GM12878 (cell line): ENCODE results near the gene KIF14. TPM values are rescaled to one million over a fixed set of nuclear protein-coding genes. Genes with fewer than 3 reads are reported as not detected.

ENCODE experiments used
- ATAC-seq: fragments of 200-7000 bp; cut with Tn5 transposase; 3 replicates; pipeline ENCODE4 v1.9.1; 2020; ENCODE audit warnings: mild to moderate bottlenecking, moderate library complexity
- BruUV-seq: library from RNA; stranded (reverse); fragments of 400-500 nt; replicated peaks from 2 replicates; lab custom pipeline; 2021; lab: Mats Ljungman, UMichigan
- CTCF ChIA-PET: fragments of 300-600 bp; sonication (Branson Sonifier 250); formaldehyde crosslinking; extraction: SDS; loops from one replicate; lab custom pipeline; 2021; ENCODE audit warnings: inconsistent platforms; lab: Yijun Ruan, JAX
- POLR2A ChIA-PET: fragments of 350-600 bp; formaldehyde crosslinking; extraction: SDS; loops from one replicate; lab custom pipeline; 2021; ENCODE audit warnings: inconsistent platforms; lab: Charles Lee
- RAD21 ChIA-PET: fragments of 300-600 bp; sonication (Branson Sonifier 250); formaldehyde crosslinking; loops from one replicate; lab custom pipeline; 2023; ENCODE audit warnings: antibody characterized with exemption; ENCODE audit not compliant: unreplicated experiment; lab: Charles Lee
- SMC1A ChIA-PET: fragments of 300-600 bp; sonication (Branson Sonifier 250); formaldehyde crosslinking; loops from one replicate; lab custom pipeline; 2023; ENCODE audit not compliant: unreplicated experiment, uncharacterized antibody; lab: Charles Lee
- DNase-seq: peaks from one replicate; pipeline ENCODE4 v3.0.0-alpha.2; 2011; ENCODE audit warnings: low read depth, low spot score
- FAIRE-seq: peaks from 3 replicates; lab custom pipeline; 2011; peaks lifted over from hg19 to GRCh38; lab: Jason Lieb, UNC
- H2AFZ ChIP-seq: 2 replicates; pipeline ENCODE4 v1.6.0; 2011; ENCODE audit warnings: low read depth, low read length, control low read depth; ENCODE audit not compliant: control insufficient read depth
- H3K27ac ChIP-seq: 2 replicates; pipeline ENCODE4 v1.5.1; 2011; ENCODE audit warnings: control low read depth; ENCODE audit not compliant: control insufficient read depth, insufficient read depth
- H3K27me3 ChIP-seq, 2 experiments: replicated peaks in 1 of 2; 2 replicates each; pipeline versions ENCODE4 v1.6.0 to v1.6.1; 2011; ENCODE audit warnings: low read length in 1 of 2; ENCODE audit not compliant: control insufficient read depth in 2 of 2, insufficient read depth in 2 of 2
- H3K36me3 ChIP-seq, 2 experiments: 2 replicates each; pipeline ENCODE4 v1.5.1; 2011; ENCODE audit warnings: low read length in 1 of 2; ENCODE audit not compliant: control insufficient read depth in 2 of 2, insufficient read depth in 2 of 2
- H3K4me1 ChIP-seq: 2 replicates; pipeline ENCODE4 v1.6.1; 2011; ENCODE audit warnings: mild to moderate bottlenecking, low read length, moderate library complexity, mixed read lengths; ENCODE audit not compliant: control insufficient read depth, insufficient read depth
- H3K4me2 ChIP-seq: 2 replicates; pipeline ENCODE4 v1.6.0; 2011; ENCODE audit warnings: control low read depth; ENCODE audit not compliant: control insufficient read depth, insufficient read depth
- H3K4me3 ChIP-seq: fragments of 200-600 bp; sonication (generic); 2 replicates; pipeline ENCODE4 v1.5.1; 2016
- H3K79me2 ChIP-seq: 2 replicates; pipeline ENCODE4 v1.6.0; 2011; ENCODE audit warnings: low read length; ENCODE audit not compliant: control insufficient read depth, insufficient read depth
- H3K9ac ChIP-seq: 2 replicates; pipeline ENCODE4 v1.8.0; 2011; ENCODE audit warnings: low read length, control low read depth, mixed read lengths; ENCODE audit not compliant: control insufficient read depth, insufficient read depth
- H3K9me3 ChIP-seq: replicated peaks from 3 replicates; pipeline ENCODE4 v1.5.1; 2011; ENCODE audit warnings: mild to moderate bottlenecking, low read length; ENCODE audit not compliant: control insufficient read depth, insufficient read depth
- H4K20me1 ChIP-seq: 2 replicates; pipeline ENCODE4 v1.6.0; 2011; ENCODE audit not compliant: control insufficient read depth, insufficient read depth
- ASH2L ChIP-seq: fragments of 300-600, 200-600 bp; sonication (generic); IDR thresholded peaks from 2 replicates; pipeline ENCODE4 v1.6.1; 2017; ENCODE audit warnings: low read depth, mild to moderate bottlenecking, borderline replicate concordance
- CHD4 ChIP-seq: fragments of 200-600 bp; sonication (generic); IDR thresholded peaks from 2 replicates; pipeline ENCODE4 v1.6.1; 2016; ENCODE audit warnings: mild to moderate bottlenecking
- E2F4 ChIP-seq: IDR thresholded peaks from 2 replicates; pipeline ENCODE4 v1.6.1; 2012; ENCODE audit warnings: low read depth, low read length, improper control_type of control experiment
- EP300 ChIP-seq, 2 experiments: fragments of 150-350 bp in 1 of 2; IDR thresholded peaks; 2 replicates each; pipeline ENCODE4 v1.6.1; 2011 to 2012; ENCODE audit warnings: low read depth in 2 of 2, low read length in 2 of 2, borderline replicate concordance in 1 of 2, improper control_type of control experiment in 1 of 2, inconsistent platforms in 1 of 2; ENCODE audit not compliant: control insufficient read depth in 1 of 2
- KDM1A ChIP-seq: fragments of 200-600 bp; sonication (generic); IDR thresholded peaks from 2 replicates; pipeline ENCODE4 v1.6.1; 2016; ENCODE audit warnings: borderline replicate concordance
- NKRF ChIP-seq: fragments of 450-650 bp; conservative IDR thresholded peaks from 2 replicates; pipeline ENCODE4 v1.6.1; 2017; ENCODE audit warnings: mild to moderate bottlenecking, moderate library complexity
- NR2C1 ChIP-seq: fragments of 450-650 bp; IDR thresholded peaks from 2 replicates; pipeline ENCODE4 v1.6.1; 2017; ENCODE audit warnings: antibody characterized with exemption, mild to moderate bottlenecking, moderate library complexity
- NRF1 ChIP-seq: conservative IDR thresholded peaks from 2 replicates; pipeline ENCODE4 v1.6.1; 2011; ENCODE audit warnings: mild to moderate bottlenecking, low read depth, low read length, improper control_type of control experiment
- RELB ChIP-seq: fragments of 450-650 bp; IDR thresholded peaks from 2 replicates; pipeline ENCODE4 v1.6.1; 2017; ENCODE audit warnings: low read depth, mild to moderate bottlenecking, moderate library complexity
- RFX5 ChIP-seq: IDR thresholded peaks from 2 replicates; pipeline ENCODE4 v1.6.1; 2011; ENCODE audit warnings: low read depth, low read length, improper control_type of control experiment
- SIX5 ChIP-seq: IDR thresholded peaks from 2 replicates; pipeline ENCODE4 v1.6.1; 2011; ENCODE audit warnings: mild to moderate bottlenecking, low read depth, low read length, moderate library complexity; ENCODE audit not compliant: severe bottlenecking
- SMAD1 ChIP-seq: fragments of 450-650 bp; IDR thresholded peaks from 2 replicates; pipeline ENCODE4 v1.6.1; 2018; ENCODE audit warnings: mild to moderate bottlenecking, low read depth; ENCODE audit not compliant: partially characterized antibody
- SPI1 ChIP-seq: IDR thresholded peaks from 2 replicates; pipeline ENCODE4 v1.6.1; 2011; ENCODE audit warnings: low read depth, mild to moderate bottlenecking, low read length, moderate library complexity, borderline replicate concordance; ENCODE audit not compliant: insufficient read depth
- USF1 ChIP-seq: IDR thresholded peaks from 2 replicates; pipeline ENCODE4 v1.6.1; 2011; ENCODE audit warnings: borderline replicate concordance, low read depth, mild to moderate bottlenecking, moderate library complexity, mixed read lengths, low read length; ENCODE audit not compliant: insufficient read depth; ENCODE audit errors: extremely low read length
- ZNF24 ChIP-seq: fragments of 450-650 bp; IDR thresholded peaks from 2 replicates; pipeline ENCODE4 v1.6.1; 2017; ENCODE audit warnings: antibody characterized with exemption, mild to moderate bottlenecking
- WGBS: methylation state at CpG from one replicate; pipeline ENCODE4 v1.1.6; 2016; ENCODE audit warnings: low lambda C conversion rate; ENCODE audit not compliant: insufficient replicate concordance, insufficient coverage; ENCODE audit errors: missing lambda C conversion rate; 5-methylcytosine and 5-hydroxymethylcytosine counted together
- in situ Hi-C: fragments of 300-500 bp; cut with MboI; formaldehyde crosslinking; loops from 9 replicates; pipeline ENCODE4 v1.14.3; 2018; ENCODE audit warnings: mixed read lengths
- intact Hi-C: fragments of 100-400 bp; cut with micrococcal nuclease; formaldehyde crosslinking; loops from one replicate; pipeline ENCODE4 v1.14.2; 2022; ENCODE audit not compliant: unreplicated experiment
- polyA plus RNA-seq, 11 experiments: library from polyadenylated mRNA; depleted of rRNA in 4 of 11; unstranded in 6 of 11; stranded (reverse) in 5 of 11; fragments of >200 nt; fragmentation: Nextera tagmentation in 4 of 11; fragmentation: Illumina TruSeq in 1 of 11; extraction: Ambion mirVana in 4 of 11; extraction: Trizol in 1 of 11; gene quantifications; 1 replicate in 1 of 11; 2 replicates in 10 of 11; pipeline versions ENCODE4 v1.2.1 to v1.2.3, GENCODE V29; 2011 to 2016; ENCODE audit warnings: inconsistent platforms in 2 of 11, missing spikeins in 2 of 11, low read depth in 1 of 11
- total RNA-seq, 4 experiments: library from RNA; depleted of rRNA in 3 of 4; stranded (reverse); fragments of >200 nt in 3 of 4; fragmentation: Illumina TruSeq in 1 of 4; extraction: Trizol in 1 of 4; gene quantifications; 2 replicates each; pipeline versions ENCODE4 v1.2.1 to v1.2.3, GENCODE V29; 2013 to 2021

Gene KIF14
- total and polyA plus RNA-seq, 10 of the 15 experiments (the other 5 are each of a cell fraction or from before 2014, with no cell fraction given): 6.8 to 25.5 (median 14.4) TPM

- TF ChIP-seq KDM1A (no peak), SIX5 (no peak), NRF1 (no peak), USF1 (no peak), CHD4 (no peak), NKRF (no peak)
Observed at GRCh38 chr1:200564319-200564718, 56.2 kb downstream of the KIF14 start (continued).

- H3K9ac ChIP-seq: no peak overlapping the region
- H3K4me3 ChIP-seq: no peak overlapping the region
- no peaks in the 10 kb centered on the region for H3K9me3 ChIP-seq
- in situ Hi-C loops (no loop called here), intact Hi-C loops (loop anchor here (2.0 kb wide), 1 partner anchor 409 kb away; no protein-coding TSS in a partner anchor)
- no peaks in the 10 kb centered on the region for H4K20me1 ChIP-seq
- peak overlapping the region; percentile 58 for H2AFZ ChIP-seq
- H3K4me1 ChIP-seq: peaks cover 17% of the 10 kb centered on the region
- peaks cover 0 to 12% of the 10 kb centered on the region in 2 experiments; a peak in 2 of 4 replicates for H3K36me3 ChIP-seq
- ChIA-PET SMC1A (interaction anchor here (0.6 to 1.9 kb wide), 17 partner anchors 9 to 485 kb away, joined by 3 to 9 read pairs (median 4); no protein-coding TSS in a partner anchor), CTCF (interaction anchor here (0.6 to 2.6 kb wide), 9 partner anchors 21 to 465 kb away, joined by 3 to 11 read pairs (median 3); no protein-coding TSS in a partner anchor), RAD21 (interaction anchor here (0.8 to 6.7 kb wide), 9 partner anchors 11 to 408 kb away, joined by 3 to 70 read pairs (median 4); partner anchors contain the start of gene KIF14), POLR2A (interaction anchor here (0.6 to 0.9 kb wide), 3 partner anchors 11 to 516 kb away, joined by 3 to 4 read pairs (median 3); no protein-coding TSS in a partner anchor)
- no TSS peak for BruUV-seq
- no peaks in the 10 kb centered on the region for H3K27me3 ChIP-seq
- TF ChIP-seq ASH2L (no peak), EP300 (IDR thresholded peaks at IDR 0.05; ENCODE audit: borderline replicate concordance in 1 of 2, control insufficient read depth in 1 of 2, low read depth in 2 of 2, low read length in 2 of 2) (peak in 1 of 2 experiments; percentile 10; a peak in 1 of 4 replicates), SMAD1 (no peak), E2F4 (no peak), SPI1 (0 out of 2 replicates have a peak, but pooled peaks have one; percentile 4), RFX5 (no peak), NR2C1 (no peak), USF1 (no peak), ZNF24 (no peak), RELB (0 out of 2 replicates have a peak, but pooled peaks have one; percentile 1)
- peak overlapping the region; percentile 77 for H3K4me2 ChIP-seq
- H3K79me2 ChIP-seq: no peaks in the 10 kb centered on the region
- peak overlapping the region; percentile 76 for H3K27ac ChIP-seq
- ATAC-seq: peak; percentile 60
- FAIRE-seq: no peak
- WGBS: 8% methylated on average over 1 of the region's 1 CpG
- no peak for DNase-seq
Observed at GRCh38 chr1:200561856-200562214, 58.7 kb downstream of the KIF14 start.
